Hypothalamus (tissue), 51 donors: ENCODE measurements around the gene PARD3B.

Experiments
- DNase-seq, 51 donors: peaks; one replicate each; lab custom pipeline; 2025; lab: John Stamatoyannopoulos, UW

PARD3B gene

GRCh38 chr2:205610437-205610836 lies 1065.2 kb downstream of the PARD3B start:
- no peak for DNase-seq

- no peak for DNase-seq
Measured at GRCh38 chr2:205612636-205613035, 1067.4 kb downstream of the PARD3B start.

- DNase-seq, result no peak
Measured at GRCh38 chr2:205613970-205614559, 1068.8 kb downstream of the PARD3B start.

GRCh38 chr2:205614965-205615364 lies 1069.7 kb downstream of the PARD3B start:
- DNase-seq, result no peak

GRCh38 chr2:205617905-205618304 lies 1072.6 kb downstream of the PARD3B start:
- no peak for DNase-seq

- no peak for DNase-seq
Measured at GRCh38 chr2:205619600-205619999, 1074.3 kb downstream of the PARD3B start.

- no peak for DNase-seq
Measured at GRCh38 chr2:205627085-205627484, 1081.8 kb downstream of the PARD3B start.

GRCh38 chr2:205628422-205628821 lies 1083.1 kb downstream of the PARD3B start:
- no peak for DNase-seq

GRCh38 chr2:205629091-205629776 lies 1084.0 kb downstream of the PARD3B start:
- DNase-seq, result no peak

GRCh38 chr2:205633994-205634393 lies 1088.7 kb downstream of the PARD3B start:
- DNase-seq, result no peak

GRCh38 chr2:205636549-205637319 lies 1091.5 kb downstream of the PARD3B start:
- DNase-seq, result no peak

GRCh38 chr2:205637320-205637602 lies 1092.0 kb downstream of the PARD3B start:
- no peak for DNase-seq

GRCh38 chr2:205637779-205638503 lies 1092.7 kb downstream of the PARD3B start:
- no peak for DNase-seq

- no peak for DNase-seq
Measured at GRCh38 chr2:205640716-205641115, 1095.4 kb downstream of the PARD3B start.

- DNase-seq, result no peak
Measured at GRCh38 chr2:205642599-205643356, 1097.5 kb downstream of the PARD3B start.

GRCh38 chr2:205643391-205643885 lies 1098.2 kb downstream of the PARD3B start:
- DNase-seq, result no peak

- no peak for DNase-seq
Measured at GRCh38 chr2:205644018-205644417, 1098.7 kb downstream of the PARD3B start.

- no peak for DNase-seq
Measured at GRCh38 chr2:205646680-205647079, 1101.4 kb downstream of the PARD3B start.

GRCh38 chr2:205650450-205650849 lies 1105.2 kb downstream of the PARD3B start:
- DNase-seq, result no peak

- no peak for DNase-seq
Measured at GRCh38 chr2:205650931-205651330, 1105.7 kb downstream of the PARD3B start.
